H9 (cell line): ENCODE data around the gene ZNF175. TPM values are rescaled to one million over a fixed set of nuclear protein-coding genes. Genes with fewer than 3 reads are reported as not detected.

Source experiments
- DNase-seq: peaks from one replicate; pipeline ENCODE4 v3.0.0-alpha.2; 2017
- H2AFZ ChIP-seq: one replicate; pipeline ENCODE4 v1.6.1; 2013; ENCODE audit warnings: mild to moderate bottlenecking, low read length, control low read depth, moderate library complexity
- H2AK5ac ChIP-seq: 2 replicates; pipeline ENCODE4 v1.6.1; 2013; ENCODE audit warnings: low read length, control low read depth, mixed read lengths; ENCODE audit not compliant: insufficient read length
- H2BK120ac ChIP-seq: one replicate; pipeline ENCODE4 v1.6.1; 2013; ENCODE audit warnings: low read depth, mild to moderate bottlenecking, low read length, control low read depth, inconsistent platforms; ENCODE audit not compliant: poor library complexity, severe bottlenecking
- H2BK12ac ChIP-seq: 2 replicates; pipeline ENCODE4 v1.6.1; 2013; ENCODE audit warnings: low read length, control low read depth, mixed read lengths, low read depth; ENCODE audit not compliant: insufficient read length
- H2BK15ac ChIP-seq: 2 replicates; pipeline ENCODE4 v1.6.1; 2013; ENCODE audit warnings: low read depth, low read length, control low read depth
- H2BK20ac ChIP-seq: one replicate; pipeline ENCODE4 v1.6.1; 2013; ENCODE audit warnings: low read depth, mild to moderate bottlenecking, low read length, control low read depth, inconsistent platforms; ENCODE audit not compliant: poor library complexity, severe bottlenecking
- H2BK5ac ChIP-seq: 2 replicates; pipeline ENCODE4 v1.6.1; 2013; ENCODE audit warnings: low read length, control low read depth, mixed read lengths; ENCODE audit not compliant: insufficient read length
- H3K14ac ChIP-seq: 2 replicates; pipeline ENCODE4 v1.6.1; 2013; ENCODE audit warnings: low read length, control low read depth; ENCODE audit not compliant: insufficient read depth
- H3K18ac ChIP-seq: 2 replicates; pipeline ENCODE4 v1.6.1; 2013; ENCODE audit warnings: low read depth, mild to moderate bottlenecking, mixed read lengths, low read length, control low read depth; ENCODE audit not compliant: insufficient read length
- H3K23ac ChIP-seq: 2 replicates; pipeline ENCODE4 v1.6.1; 2013; ENCODE audit warnings: low read length, control low read depth, mixed read lengths, low read depth; ENCODE audit not compliant: insufficient read length
- H3K23me2 ChIP-seq: 2 replicates; pipeline ENCODE4 v1.6.1; 2013; ENCODE audit warnings: low read depth, mild to moderate bottlenecking, mixed read lengths, low read length, control low read depth; ENCODE audit not compliant: insufficient read length, poor library complexity, severe bottlenecking
- H3K27ac ChIP-seq: 2 replicates; pipeline ENCODE4 v1.5.1; 2013; ENCODE audit warnings: low read length, control low read depth, mixed read lengths, low read depth; ENCODE audit not compliant: insufficient read length
- H3K27me3 ChIP-seq: 2 replicates; pipeline ENCODE4 v1.6.1; 2013; ENCODE audit warnings: low read length, control low read depth, inconsistent platforms; ENCODE audit not compliant: insufficient read depth
- H3K4ac ChIP-seq: 2 replicates; pipeline ENCODE4 v1.6.1; 2013; ENCODE audit warnings: low read depth, mild to moderate bottlenecking, control low read depth, inconsistent platforms, low read length, moderate library complexity
- H3K4me1 ChIP-seq: 2 replicates; pipeline ENCODE4 v1.6.1; 2013; ENCODE audit warnings: low read length, control low read depth, inconsistent platforms; ENCODE audit not compliant: insufficient read depth
- H3K4me2 ChIP-seq: 2 replicates; pipeline ENCODE4 v1.6.1; 2013; ENCODE audit warnings: low read length, control low read depth, mixed read lengths; ENCODE audit not compliant: insufficient read length, insufficient read depth
- H3K56ac ChIP-seq: 2 replicates; pipeline ENCODE4 v1.6.1; 2013; ENCODE audit warnings: low read depth, mild to moderate bottlenecking, mixed read lengths, low read length, control low read depth; ENCODE audit not compliant: insufficient read length
- H3K79me1 ChIP-seq: 2 replicates; pipeline ENCODE4 v1.6.1; 2013; ENCODE audit warnings: low read depth, mild to moderate bottlenecking, moderate library complexity, low read length, control low read depth, inconsistent platforms; ENCODE audit not compliant: insufficient read depth, poor library complexity, severe bottlenecking
- H3K79me2 ChIP-seq: 2 replicates; pipeline ENCODE4 v1.6.1; 2013; ENCODE audit warnings: low read length, control low read depth, inconsistent platforms; ENCODE audit not compliant: insufficient read depth
- H3K9ac ChIP-seq: 2 replicates; pipeline ENCODE4 v1.6.1; 2013; ENCODE audit warnings: low read length, control low read depth, mixed read lengths; ENCODE audit not compliant: insufficient read length; ENCODE audit errors: extremely low read depth
- H3K9me3 ChIP-seq: one replicate; pipeline ENCODE4 v1.6.1; 2013; ENCODE audit warnings: low read depth, low read length, inconsistent platforms; ENCODE audit not compliant: control insufficient read depth
- H3T11ph ChIP-seq: one replicate; pipeline ENCODE4 v1.6.1; 2013; ENCODE audit warnings: mild to moderate bottlenecking, low read length, control low read depth, inconsistent platforms
- H4K20me1 ChIP-seq: one replicate; pipeline ENCODE4 v1.6.1; 2013; ENCODE audit not compliant: control insufficient read depth, insufficient read length, insufficient read depth
- H4K5ac ChIP-seq: 2 replicates; pipeline ENCODE4 v1.6.1; 2013; ENCODE audit warnings: low read depth, mild to moderate bottlenecking, mixed read lengths, low read length, control low read depth; ENCODE audit not compliant: insufficient read length
- H4K8ac ChIP-seq: replicated peaks from 2 replicates; pipeline ENCODE4 v1.6.1; 2013; ENCODE audit warnings: low read length, control low read depth, mixed read lengths, low read depth; ENCODE audit not compliant: insufficient read length
- H4K91ac ChIP-seq: 2 replicates; pipeline ENCODE4 v1.6.1; 2013; ENCODE audit warnings: low read depth, mild to moderate bottlenecking, moderate library complexity, mixed read lengths, low read length, control low read depth; ENCODE audit not compliant: insufficient read length
- H3K27ac Mint-ChIP-seq, 3 experiments: 2 replicates in 2 of 3; 3 replicates in 1 of 3; pipeline ENCODE4 v1.8.0; 2020 to 2021; ENCODE audit warnings: mixed read lengths in 3 of 3, mild to moderate bottlenecking in 1 of 3, moderate library complexity in 1 of 3
- H3K27me3 Mint-ChIP-seq: 2 replicates; pipeline ENCODE4 v1.8.0; 2021; ENCODE audit warnings: low read depth, mild to moderate bottlenecking, moderate library complexity, mixed read lengths
- H3K36me3 Mint-ChIP-seq, 3 experiments: 2 replicates in 2 of 3; 3 replicates in 1 of 3; pipeline ENCODE4 v1.8.0; 2020 to 2021; ENCODE audit warnings: low read depth in 3 of 3, mixed read lengths in 3 of 3; ENCODE audit not compliant: insufficient read depth in 1 of 3
- H3K4me1 Mint-ChIP-seq, 2 experiments: 2 replicates each; pipeline ENCODE4 v1.8.0; 2020; ENCODE audit warnings: mixed read lengths in 2 of 2
- H3K4me3 Mint-ChIP-seq, 2 experiments: 2 replicates in 1 of 2; 3 replicates in 1 of 2; pipeline ENCODE4 v1.8.0; 2020 to 2021; ENCODE audit warnings: mild to moderate bottlenecking in 2 of 2, mixed read lengths in 2 of 2, moderate library complexity in 1 of 2
- H3K9me3 Mint-ChIP-seq, 2 experiments: 2 replicates in 1 of 2; 3 replicates in 1 of 2; pipeline ENCODE4 v1.8.0; 2020; ENCODE audit warnings: mild to moderate bottlenecking in 2 of 2, mixed read lengths in 2 of 2, moderate library complexity in 1 of 2
- WGBS: extraction: QIAGEN DNeasy Blood & Tissue Kit; methylation state at CpG from one replicate; pipeline ENCODE4 v1.1.7; 2013; ENCODE audit warnings: missing lambda C conversion rate, low lambda C conversion rate, mixed read lengths; ENCODE audit not compliant: insufficient read length; ENCODE audit errors: extremely low coverage; 5-methylcytosine and 5-hydroxymethylcytosine counted together
- total RNA-seq: library from RNA; stranded (reverse); gene quantifications from 2 replicates; pipeline ENCODE4 v1.2.1, GENCODE V29; 2021
- TF ChIP-seq, protein P1 (sequence below): fragments of 200-600 bp; sonication (generic); conservative IDR thresholded peaks from 3 replicates; pipeline ENCODE4 v1.8.0; 2021; ENCODE audit warnings: antibody characterized with exemption, mild to moderate bottlenecking

ZNF175 gene
- total RNA-seq, 1 experiment from 2014 or later = 10.7 TPM

DNA sequence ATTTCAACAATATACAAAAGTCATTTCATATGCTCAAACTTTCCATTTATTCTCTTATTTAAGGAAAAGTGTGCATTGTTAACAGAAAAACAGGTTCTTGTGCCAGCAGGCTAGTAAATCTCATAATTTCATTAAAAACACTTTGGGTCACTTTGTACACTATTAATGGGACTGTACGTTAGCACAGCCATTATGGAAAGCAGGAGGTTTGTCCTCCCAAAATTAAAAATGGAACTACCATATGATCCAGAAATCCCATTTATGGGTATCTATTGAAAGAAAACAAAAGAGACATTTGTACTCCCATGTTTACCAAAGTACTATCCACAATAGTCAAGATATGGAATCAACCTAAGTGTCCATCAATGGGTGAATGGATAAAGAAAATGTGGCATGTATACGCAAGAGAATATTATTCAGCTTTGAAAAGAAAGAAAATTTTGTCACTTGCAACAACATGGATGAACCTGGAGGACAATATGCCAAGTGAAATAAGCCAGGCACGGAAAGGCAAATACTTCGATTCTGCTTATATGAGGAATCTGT, 31.2 kb upstream of the ZNF175 start:
- Histone ChIP-seq H3K56ac (no peak overlapping the region), H4K8ac (no peak overlapping the region), H3K27ac (no peak overlapping the region), H2AK5ac (no peak overlapping the region), H3K27me3 (no peaks in the 10 kb centered on the region), H4K20me1 (no peaks in the 10 kb centered on the region), H3K79me1 (no peaks in the 10 kb centered on the region), H3K9ac (no peak overlapping the region), H3K23me2 (no peaks in the 10 kb centered on the region), H3K4me1 (no peaks in the 10 kb centered on the region), H2AFZ (no peak overlapping the region), H2BK120ac (no peak overlapping the region), H3K4ac (no peak overlapping the region), H3K4me2 (no peak overlapping the region), H3K23ac (no peak overlapping the region), H2BK12ac (no peak overlapping the region), H3K9me3 (no peaks in the 10 kb centered on the region), H4K5ac (no peak overlapping the region), H3K18ac (no peak overlapping the region), H3K79me2 (no peaks in the 10 kb centered on the region), H2BK20ac (no peak overlapping the region), H3K14ac (no peak overlapping the region), H2BK5ac (no peak overlapping the region), H3T11ph (no peak overlapping the region), H2BK15ac (no peak overlapping the region), H4K91ac (no peak overlapping the region)
- no peaks in the 10 kb centered on the region for H3K4me1 Mint-ChIP-seq
- TF ChIP-seq, protein P1, sequence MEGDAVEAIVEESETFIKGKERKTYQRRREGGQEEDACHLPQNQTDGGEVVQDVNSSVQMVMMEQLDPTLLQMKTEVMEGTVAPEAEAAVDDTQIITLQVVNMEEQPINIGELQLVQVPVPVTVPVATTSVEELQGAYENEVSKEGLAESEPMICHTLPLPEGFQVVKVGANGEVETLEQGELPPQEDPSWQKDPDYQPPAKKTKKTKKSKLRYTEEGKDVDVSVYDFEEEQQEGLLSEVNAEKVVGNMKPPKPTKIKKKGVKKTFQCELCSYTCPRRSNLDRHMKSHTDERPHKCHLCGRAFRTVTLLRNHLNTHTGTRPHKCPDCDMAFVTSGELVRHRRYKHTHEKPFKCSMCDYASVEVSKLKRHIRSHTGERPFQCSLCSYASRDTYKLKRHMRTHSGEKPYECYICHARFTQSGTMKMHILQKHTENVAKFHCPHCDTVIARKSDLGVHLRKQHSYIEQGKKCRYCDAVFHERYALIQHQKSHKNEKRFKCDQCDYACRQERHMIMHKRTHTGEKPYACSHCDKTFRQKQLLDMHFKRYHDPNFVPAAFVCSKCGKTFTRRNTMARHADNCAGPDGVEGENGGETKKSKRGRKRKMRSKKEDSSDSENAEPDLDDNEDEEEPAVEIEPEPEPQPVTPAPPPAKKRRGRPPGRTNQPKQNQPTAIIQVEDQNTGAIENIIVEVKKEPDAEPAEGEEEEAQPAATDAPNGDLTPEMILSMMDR = no peak
- peaks cover 0 to 17% (median 0%) of the 10 kb centered on the region in 3 experiments; a peak in 3 of 7 replicates for H3K36me3 Mint-ChIP-seq
- no CpG with 5 or more reads among the region's 4 CpGs for WGBS
- H3K4me3 Mint-ChIP-seq = no peak overlapping the region
- DNase-seq = no peak
- no peak overlapping the region for H3K27ac Mint-ChIP-seq
- peaks cover 32% of the 10 kb centered on the region for H3K27me3 Mint-ChIP-seq
- peaks cover 36 to 90% of the 10 kb centered on the region in 2 experiments for H3K9me3 Mint-ChIP-seq
